ENCODE results near the gene ADAMTS7. TPM values are rescaled to one million over a fixed set of nuclear protein-coding genes. Genes with fewer than 3 reads are reported as not detected.
"Not testable (repeated sequence)": the region's sequence is repeated elsewhere in the genome, so short reads cannot be mapped to it uniquely, and the experiment has no call there.

The ADAMTS7 gene
- total RNA-seq, 1 donor, result 7.5 TPM

- TF ChIP-seq CTCF (IDR thresholded peaks at IDR 0.05; ENCODE audit: insufficient read depth, low read length), result no peak
- no peak overlapping the region for H3K4me3 ChIP-seq (ENCODE audit: low read depth, low read length)
- DNase-seq (ENCODE audit: low read depth), result no peak
Measured at GRCh38 chr15:78791357-78791756, 19.9 kb downstream of the ADAMTS7 start.

- TF ChIP-seq CTCF (IDR thresholded peaks at IDR 0.05; ENCODE audit: insufficient read depth, low read length), result no peak
- DNase-seq (ENCODE audit: low read depth), result no peak
- H3K4me3 ChIP-seq (ENCODE audit: low read depth, low read length), result no peak overlapping the region
Measured at GRCh38 chr15:78790027-78790426, 21.2 kb downstream of the ADAMTS7 start.

- no peak overlapping the region for H3K4me3 ChIP-seq (ENCODE audit: low read depth, low read length)
- no peak for DNase-seq (ENCODE audit: low read depth)
- TF ChIP-seq CTCF (IDR thresholded peaks at IDR 0.05; ENCODE audit: insufficient read depth, low read length), result no peak
Measured at GRCh38 chr15:78789615-78790014, 21.6 kb downstream of the ADAMTS7 start.

GRCh38 chr15:78788016-78788660 is 23.1 kb downstream of the ADAMTS7 start:
- no peak for TF ChIP-seq CTCF (IDR thresholded peaks at IDR 0.05; ENCODE audit: insufficient read depth, low read length)
- DNase-seq (ENCODE audit: low read depth), result no peak
- H3K4me3 ChIP-seq (ENCODE audit: low read depth, low read length), result no peak overlapping the region

- H3K4me3 ChIP-seq (ENCODE audit: low read depth, low read length); DNase-seq (ENCODE audit: low read depth): not testable (repeated sequence)
Measured at GRCh38 chr15:78782402-78782801, 28.9 kb downstream of the ADAMTS7 start.

GRCh38 chr15:78781381-78781780 is 29.9 kb downstream of the ADAMTS7 start:
- H3K4me3 ChIP-seq (ENCODE audit: low read depth, low read length); DNase-seq (ENCODE audit: low read depth): not testable (repeated sequence)

GRCh38 chr15:78779975-78780374 is 31.3 kb downstream of the ADAMTS7 start:
- DNase-seq (ENCODE audit: low read depth); H3K4me3 ChIP-seq (ENCODE audit: low read depth, low read length): not testable (repeated sequence)

- DNase-seq (ENCODE audit: low read depth), result not testable (repeated sequence)
Measured at GRCh38 chr15:78779176-78779785, 32.0 kb downstream of the ADAMTS7 start.

GRCh38 chr15:78778422-78778821 is 32.8 kb downstream of the ADAMTS7 start:
- no peak overlapping the region for H3K4me3 ChIP-seq (ENCODE audit: low read depth, low read length)
- no peak for DNase-seq (ENCODE audit: low read depth)
- no peak for TF ChIP-seq CTCF (IDR thresholded peaks at IDR 0.05; ENCODE audit: insufficient read depth, low read length)

More at GRCh38 chr15:78779176-78779785, 32.0 kb downstream of the ADAMTS7 start:
- H3K4me3 ChIP-seq (ENCODE audit: low read depth, low read length), result not testable (repeated sequence)

- H3K4me3 ChIP-seq (ENCODE audit: low read depth, low read length); DNase-seq (ENCODE audit: low read depth): not testable (repeated sequence)
Measured at GRCh38 chr15:78777953-78778345, 33.3 kb downstream of the ADAMTS7 start.

- not testable (repeated sequence) for H3K4me3 ChIP-seq (ENCODE audit: low read depth, low read length); DNase-seq (ENCODE audit: low read depth)
Measured at GRCh38 chr15:78777290-78777952, 33.8 kb downstream of the ADAMTS7 start.
